HCT116 (cell line): ENCODE measurements around the gene MLANA. TPM values are rescaled to one million over a fixed set of nuclear protein-coding genes. Genes with fewer than 3 reads are reported as not detected.

Experiments used
- total RNA-seq: library from RNA; stranded (reverse); gene quantifications from one replicate; pipeline ENCODE4 v1.2.1, GENCODE V29; 2021; ENCODE audit not compliant: unreplicated experiment

MLANA gene
- total RNA-seq, 1 experiment from 2014 or later, result not detected

Other genes with a start within 250 kb of the MLANA start
- 29.9 TPM for gene ERMP1, start 57.8 kb upstream of the MLANA start, total RNA-seq
- 12.7 TPM for gene RANBP6, start 124.7 kb downstream of the MLANA start, total RNA-seq